Measurements from ENCODE around the gene SLC7A11. TPM values are rescaled to one million over a fixed set of nuclear protein-coding genes. Genes with fewer than 3 reads are reported as not detected.

The SLC7A11 gene
- total RNA-seq, 1 experiment from 2014 or later, result 14.0 TPM

GRCh38 chr4:138259271-138259670, 17.1 kb upstream of the SLC7A11 start:
- H3K9me2 ChIP-seq (replicated peaks; ENCODE audit: low read length), result no peaks in the 10 kb centered on the region
- DNase-seq (no peak), ATAC-seq (no peak)
- H3K9me3 ChIP-seq (ENCODE audit: low read length), result no peaks in the 10 kb centered on the region
- intact Hi-C loops (cut with micrococcal nuclease), result no loop called here
- no peak overlapping the region for H3K4me2 ChIP-seq (ENCODE audit: low read length)
- no peak overlapping the region for H3K4me3 ChIP-seq (ENCODE audit: low read length)
- H3K4me1 ChIP-seq (ENCODE audit: insufficient read depth, low read length), result peaks cover 33% of the 10 kb centered on the region
- H3K9ac ChIP-seq (ENCODE audit: low read length), result no peak overlapping the region
- no peaks in the 10 kb centered on the region for H4K20me1 ChIP-seq (ENCODE audit: low read length)
- no peaks in the 10 kb centered on the region for H3K36me3 ChIP-seq (ENCODE audit: low read depth, low read length)
- H3K79me2 ChIP-seq (ENCODE audit: low read length), result no peaks in the 10 kb centered on the region
- H2AFZ ChIP-seq (ENCODE audit: low read length), result no peak overlapping the region
- CTCF ChIA-PET, result no interaction called here
- 0 out of 2 replicates have a peak overlapping the region, but pooled peaks have one; percentile 10 for H3K27ac ChIP-seq (ENCODE audit: low read length)
- H3K27me3 ChIP-seq (ENCODE audit: low read length), result no peaks in the 10 kb centered on the region
- no peak for TF ChIP-seq EZH2 (IDR thresholded peaks at IDR 0.05; ENCODE audit: low read length, unreplicated experiment)
- TF ChIP-seq CTCF (conservative IDR thresholded peaks at IDR 0.05; ENCODE audit: low read depth, low read length), result no peak
- no peak for TF ChIP-seq EZH2phosphoT487 (IDR thresholded peaks at IDR 0.05; ENCODE audit: borderline replicate concordance, low read length)
- no peaks in the 10 kb centered on the region for H3F3A ChIP-seq (ENCODE audit: low read length, unreplicated experiment)
- no TSS peak for BruUV-seq (replicated peaks)
- POLR2A ChIA-PET (ENCODE audit: unreplicated experiment), result no interaction called here

- ATAC-seq (no peak), DNase-seq (peak; percentile 19)
- no peaks in the 10 kb centered on the region for H3K79me2 ChIP-seq (ENCODE audit: low read length)
- no peak overlapping the region for H2AFZ ChIP-seq (ENCODE audit: low read length)
- no peak overlapping the region for H3K27ac ChIP-seq (ENCODE audit: low read length)
- intact Hi-C loops (cut with micrococcal nuclease), result no loop called here
- no peak overlapping the region for H3K4me2 ChIP-seq (ENCODE audit: low read length)
- no peaks in the 10 kb centered on the region for H3K36me3 ChIP-seq (ENCODE audit: low read depth, low read length)
- ChIA-PET POLR2A (ENCODE audit: unreplicated experiment) (no interaction called here), CTCF (no interaction called here)
- no TSS peak for BruUV-seq (replicated peaks)
- H3F3A ChIP-seq (ENCODE audit: low read length, unreplicated experiment), result no peaks in the 10 kb centered on the region
- no peaks in the 10 kb centered on the region for H3K27me3 ChIP-seq (ENCODE audit: low read length)
- H3K4me3 ChIP-seq (ENCODE audit: low read length), result no peak overlapping the region
- no peak overlapping the region for H3K9ac ChIP-seq (ENCODE audit: low read length)
- no peak for TF ChIP-seq EZH2 (IDR thresholded peaks at IDR 0.05; ENCODE audit: low read length, unreplicated experiment)
- TF ChIP-seq EZH2phosphoT487 (IDR thresholded peaks at IDR 0.05; ENCODE audit: borderline replicate concordance, low read length), result no peak
- TF ChIP-seq CTCF (conservative IDR thresholded peaks at IDR 0.05; ENCODE audit: low read depth, low read length), result no peak
- H3K4me1 ChIP-seq (ENCODE audit: insufficient read depth, low read length), result peaks cover 32% of the 10 kb centered on the region
- no peaks in the 10 kb centered on the region for H3K9me3 ChIP-seq (ENCODE audit: low read length)
- H3K9me2 ChIP-seq (replicated peaks; ENCODE audit: low read length), result no peaks in the 10 kb centered on the region
- H4K20me1 ChIP-seq (ENCODE audit: low read length), result no peaks in the 10 kb centered on the region
These were observed 14.5 kb upstream of the SLC7A11 start for GRCh38 chr4:138256608-138257007.

DNA sequence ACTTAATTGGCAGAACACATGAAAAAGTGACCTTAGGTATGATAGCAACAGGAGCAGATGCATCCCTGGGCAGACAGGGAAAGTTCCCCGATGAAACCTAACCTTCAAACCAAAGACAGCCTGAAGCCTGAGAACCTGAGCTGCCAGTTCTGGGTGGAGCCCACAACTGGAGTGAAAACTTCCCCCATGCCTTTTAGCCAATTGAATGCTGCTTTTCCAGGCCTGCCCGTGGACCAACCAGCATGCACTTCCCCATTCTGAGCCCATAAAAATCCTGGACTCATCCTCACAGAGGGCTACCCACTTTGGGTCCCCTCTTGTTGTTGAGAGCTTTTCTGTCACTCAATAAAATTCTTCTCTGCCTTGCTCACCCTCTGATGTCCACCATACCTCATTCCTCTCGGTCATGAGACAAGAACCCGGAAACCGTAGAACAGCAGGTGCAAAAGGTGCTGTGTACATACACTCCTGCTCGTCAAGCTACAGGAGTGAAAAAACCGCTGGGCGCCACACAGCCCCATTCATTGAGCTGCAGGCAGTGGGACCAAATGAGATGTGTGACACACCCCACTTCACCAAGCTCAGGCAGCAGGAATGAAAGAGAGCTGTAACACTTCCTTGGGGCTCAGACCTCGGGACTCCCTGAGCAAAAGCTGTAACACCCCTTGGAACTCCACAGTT, 13.9 kb upstream of the SLC7A11 start:
- no peak for DNase-seq
- H3K27ac ChIP-seq (ENCODE audit: low read length), result no peak overlapping the region
- no peaks in the 10 kb centered on the region for H3K79me2 ChIP-seq (ENCODE audit: low read length)
- TF ChIP-seq EZH2 (IDR thresholded peaks at IDR 0.05; ENCODE audit: low read length, unreplicated experiment) (no peak), CTCF (conservative IDR thresholded peaks at IDR 0.05; ENCODE audit: low read depth, low read length) (no peak), EZH2phosphoT487 (IDR thresholded peaks at IDR 0.05; ENCODE audit: borderline replicate concordance, low read length) (no peak)
- ATAC-seq, result no peak
- no peaks in the 10 kb centered on the region for H3K36me3 ChIP-seq (ENCODE audit: low read depth, low read length)
- intact Hi-C loops (cut with micrococcal nuclease), result no loop called here
- H2AFZ ChIP-seq (ENCODE audit: low read length), result no peak overlapping the region
- H3K4me1 ChIP-seq (ENCODE audit: insufficient read depth, low read length), result peaks cover 32% of the 10 kb centered on the region
- H3K27me3 ChIP-seq (ENCODE audit: low read length), result no peaks in the 10 kb centered on the region
- H3K4me2 ChIP-seq (ENCODE audit: low read length), result no peak overlapping the region
- no peak overlapping the region for H3K4me3 ChIP-seq (ENCODE audit: low read length)
- ChIA-PET CTCF (no interaction called here), POLR2A (ENCODE audit: unreplicated experiment) (no interaction called here)
- H3K9me2 ChIP-seq (replicated peaks; ENCODE audit: low read length), result no peaks in the 10 kb centered on the region
- no peak overlapping the region for H3K9ac ChIP-seq (ENCODE audit: low read length)
- H3K9me3 ChIP-seq (ENCODE audit: low read length), result no peaks in the 10 kb centered on the region
- no peaks in the 10 kb centered on the region for H3F3A ChIP-seq (ENCODE audit: low read length, unreplicated experiment)
- no TSS peak for BruUV-seq (replicated peaks)
- H4K20me1 ChIP-seq (ENCODE audit: low read length), result no peaks in the 10 kb centered on the region

All from PC-3 (cell line).